ENCODE results near the gene RTN4. TPM values are rescaled to one million over a fixed set of nuclear protein-coding genes. Genes with fewer than 3 reads are reported as not detected.

Gene RTN4
- total RNA-seq, 2 experiments from 2014 or later, result 84.9 to 85.7 TPM

- no peaks in the 10 kb centered on the region for H3K27me3 Mint-ChIP-seq
- H3K9me3 Mint-ChIP-seq, result no peaks in the 10 kb centered on the region
- CTCF ChIA-PET, result interaction anchor here (0.5 to 5.9 kb wide), 3 partner anchors 40 to 374 kb away, joined by 3 to 24 read pairs (median 5); partner anchors contain the start of gene RTN4
- H3K4me1 Mint-ChIP-seq (ENCODE audit: low read depth), result peaks cover 77% of the 10 kb centered on the region
- Histone ChIP-seq H3K27me3 (ENCODE audit: control insufficient read depth in 1 of 2, insufficient read depth in 2 of 2, low read length in 2 of 2) (no peaks in the 10 kb centered on the region), H3K36me3 (ENCODE audit: insufficient read depth, low read length) (no peaks in the 10 kb centered on the region), H3K4me1 (ENCODE audit: insufficient read depth, low read length) (peaks cover 9% of the 10 kb centered on the region), H3K27ac (ENCODE audit: low read depth in 1 of 2, low read length in 2 of 2) (peak overlapping the region; percentile 25 to 36), H3K9me3 (ENCODE audit: control insufficient read depth in 1 of 2, insufficient read depth in 1 of 2, low read length in 2 of 2) (no peaks in the 10 kb centered on the region), H3K4me3 (ENCODE audit: low read length) (peak overlapping the region; percentile 54)
- no peak for TF ChIP-seq CTCF (IDR thresholded peaks at IDR 0.05)
- peak; percentile 45 for ATAC-seq (ENCODE audit: poor library complexity)
- peak overlapping the region; percentile 92 for H3K4me3 Mint-ChIP-seq
- H3K36me3 Mint-ChIP-seq (ENCODE audit: low read depth), result peaks cover 5% of the 10 kb centered on the region
- POLR2A ChIA-PET, result interaction anchor here (1.2 to 1.7 kb wide), 3 partner anchors 9 to 41 kb away, joined by 4 to 13 read pairs (median 5); partner anchors contain the start of gene RTN4
- H3K27ac Mint-ChIP-seq, result peak overlapping the region; percentile 87
- peak in 2 of 14 experiments; percentile 32 to 36 for DNase-seq
- intact Hi-C loops (cut with DNase I, micrococcal nuclease), result loop anchor here (2.0 to 10.0 kb wide), 7 partner anchors 32 to 895 kb away; partner anchors contain the start of genes ACYP2 (in 1 of the 2) and RTN4 (in 1 of the 2)
Observed at GRCh38 chr2:55009277-55010060, 40.8 kb downstream of the RTN4 start.

- ChIA-PET CTCF (interaction anchor here (1.0 kb wide), 1 partner anchor 9 kb away, joined by 3 read pairs; no protein-coding TSS in a partner anchor), POLR2A (interaction anchor here (0.6 to 1.2 kb wide), 4 partner anchors 11 to 111 kb away, joined by 3 to 5 read pairs (median 3); partner anchors contain the start of gene RTN4)
- Mint-ChIP-seq H3K4me1 (ENCODE audit: low read depth) (peaks cover 73% of the 10 kb centered on the region), H3K4me3 (peak overlapping the region; percentile 39), H3K36me3 (ENCODE audit: low read depth) (peaks cover 5% of the 10 kb centered on the region), H3K27me3 (no peaks in the 10 kb centered on the region), H3K9me3 (no peaks in the 10 kb centered on the region), H3K27ac (peak overlapping the region; percentile 48)
- peaks cover 9% of the 10 kb centered on the region for H3K4me1 ChIP-seq (ENCODE audit: insufficient read depth, low read length)
- no peak for ATAC-seq (ENCODE audit: poor library complexity)
- H3K4me3 ChIP-seq (ENCODE audit: low read length), result no peak overlapping the region
- peak in 1 of 14 experiments; percentile 9 for DNase-seq
- intact Hi-C loops (cut with DNase I, micrococcal nuclease), result no loop called here
- H3K27me3 ChIP-seq (ENCODE audit: control insufficient read depth in 1 of 2, insufficient read depth in 2 of 2, low read length in 2 of 2), result no peaks in the 10 kb centered on the region
- no peaks in the 10 kb centered on the region for H3K36me3 ChIP-seq (ENCODE audit: insufficient read depth, low read length)
- no peak for TF ChIP-seq CTCF (IDR thresholded peaks at IDR 0.05)
- no peak overlapping the region for H3K27ac ChIP-seq (ENCODE audit: low read depth in 1 of 2, low read length in 2 of 2)
- no peaks in the 10 kb centered on the region for H3K9me3 ChIP-seq (ENCODE audit: control insufficient read depth in 1 of 2, insufficient read depth in 1 of 2, low read length in 2 of 2)
Observed at GRCh38 chr2:55006306-55006705, 43.9 kb downstream of the RTN4 start.

GRCh38 chr2:55003706-55004639, 46.3 kb downstream of the RTN4 start:
- H3K27ac ChIP-seq (ENCODE audit: low read depth in 1 of 2, low read length in 2 of 2), result no peak overlapping the region

More at GRCh38 chr2:55003706-55004639, 46.3 kb downstream of the RTN4 start:
- Mint-ChIP-seq H3K9me3 (no peaks in the 10 kb centered on the region), H3K4me3 (no peak overlapping the region), H3K27ac (no peak overlapping the region), H3K4me1 (ENCODE audit: low read depth) (peaks cover 79% of the 10 kb centered on the region), H3K36me3 (ENCODE audit: low read depth) (no peaks in the 10 kb centered on the region), H3K27me3 (no peaks in the 10 kb centered on the region)
- Histone ChIP-seq H3K27me3 (ENCODE audit: control insufficient read depth in 1 of 2, insufficient read depth in 2 of 2, low read length in 2 of 2) (no peaks in the 10 kb centered on the region), H3K4me1 (ENCODE audit: insufficient read depth, low read length) (peaks cover 5% of the 10 kb centered on the region), H3K36me3 (ENCODE audit: insufficient read depth, low read length) (no peaks in the 10 kb centered on the region), H3K4me3 (ENCODE audit: low read length) (no peak overlapping the region), H3K9me3 (ENCODE audit: control insufficient read depth in 1 of 2, insufficient read depth in 1 of 2, low read length in 2 of 2) (no peaks in the 10 kb centered on the region)
- ChIA-PET CTCF (interaction anchor here (1.2 to 2.2 kb wide), 3 partner anchors 9 to 45 kb away, joined by 3 to 6 read pairs (median 4); no protein-coding TSS in a partner anchor), POLR2A (no interaction called here)
- DNase-seq (no peak), ATAC-seq (ENCODE audit: poor library complexity) (no peak)
- TF ChIP-seq CTCF (IDR thresholded peaks at IDR 0.05), result no peak
- intact Hi-C loops (cut with DNase I, micrococcal nuclease), result no loop called here
